SHP77 (cell line): ENCODE measurements around the gene ARHGAP26.
A peak's percentile ranks its signal among the peaks of the same experiment; 100 is the strongest.

ENCODE experiments used
- DNase-seq, 2 experiments: peaks; one replicate each; lab custom pipeline; 2025; lab: John Stamatoyannopoulos, UW

The ARHGAP26 gene

GRCh38 chr5:143017541-143017940 is 247.4 kb downstream of the ARHGAP26 start:
- DNase-seq: no peak

- DNase-seq: no peak
Measured at GRCh38 chr5:143017992-143018391, 247.8 kb downstream of the ARHGAP26 start.

GRCh38 chr5:143019157-143019556 is 249.0 kb downstream of the ARHGAP26 start:
- no peak for DNase-seq

DNA sequence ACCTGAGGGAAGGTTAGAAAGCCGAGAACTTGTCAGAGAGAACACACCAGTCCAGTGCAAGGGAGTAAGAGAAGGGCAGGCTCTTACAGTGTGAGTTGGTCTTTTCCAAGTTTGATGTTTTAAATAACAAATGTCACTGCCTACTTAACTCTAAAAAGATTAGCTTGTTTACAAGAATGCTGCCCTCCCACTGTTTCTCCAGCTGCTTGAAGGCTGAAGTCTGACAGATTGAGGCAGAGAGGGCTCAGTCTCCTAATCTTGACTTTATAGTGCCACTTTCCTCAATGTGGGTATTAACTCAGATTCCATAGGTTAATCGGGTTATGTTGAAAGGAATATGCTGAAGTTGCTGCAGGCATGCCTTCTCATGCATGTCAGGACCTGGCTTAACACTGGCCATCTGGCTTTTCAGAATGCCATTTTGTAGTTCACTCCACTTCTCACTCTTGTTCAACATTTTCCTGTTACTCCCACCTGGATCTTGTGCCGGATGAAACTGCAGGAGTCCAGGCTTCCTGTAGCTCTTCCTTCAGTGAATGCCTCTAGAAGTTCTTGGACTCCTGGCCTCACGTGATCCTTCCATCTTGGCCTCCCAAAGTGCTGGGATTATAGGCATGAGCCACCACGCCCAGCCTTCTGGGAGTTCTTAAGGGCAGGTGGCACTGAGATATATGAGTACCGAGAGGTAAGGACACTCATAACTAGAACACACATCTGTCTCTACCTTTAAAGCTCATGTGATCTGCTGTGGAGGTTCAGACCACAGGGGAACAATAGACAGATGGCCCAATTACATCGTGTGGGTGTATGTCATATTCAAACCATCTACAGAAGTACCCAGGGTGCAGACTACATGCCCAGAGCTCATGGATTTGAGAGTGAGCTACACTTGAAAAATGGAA is 249.7 kb downstream of the ARHGAP26 start:
- peak; percentile 19 to 45 for DNase-seq

- no peak for DNase-seq
Measured at GRCh38 chr5:143021595-143021994, 251.4 kb downstream of the ARHGAP26 start.

DNA sequence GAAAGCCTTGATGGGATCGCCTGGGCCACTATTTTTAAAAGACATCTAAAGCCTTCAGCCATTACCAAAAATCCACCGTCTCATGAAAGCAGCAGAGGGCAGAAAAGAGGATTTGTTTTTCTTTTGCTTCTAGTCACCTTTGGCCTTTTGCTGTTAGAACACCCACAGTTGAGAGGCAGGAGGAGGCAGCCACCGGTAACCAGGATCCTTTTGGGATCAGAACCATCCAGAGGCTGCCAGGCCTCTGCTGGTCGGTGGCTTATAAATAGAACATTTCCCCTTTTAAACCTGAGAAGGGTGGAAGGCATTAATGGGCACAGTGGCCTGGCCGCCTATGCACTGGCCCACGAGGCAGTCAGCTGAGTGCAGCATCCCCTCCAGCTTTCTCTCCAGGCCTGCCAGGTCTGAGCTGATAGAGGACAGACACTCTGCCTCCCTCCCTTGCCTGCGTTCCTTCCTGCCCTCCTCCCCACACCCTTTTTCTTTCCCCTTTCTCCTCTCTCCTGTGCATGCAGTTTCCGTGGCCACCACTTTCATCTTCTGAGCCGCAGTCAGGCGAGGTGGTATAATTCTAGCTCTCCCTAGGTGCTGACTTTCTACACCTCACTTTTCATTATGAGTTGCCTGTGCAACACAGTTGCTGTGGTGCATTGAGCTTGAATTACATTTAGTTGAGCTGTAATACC is 253.4 kb downstream of the ARHGAP26 start:
- DNase-seq: peak in 1 of 2 experiments; percentile 45

DNA sequence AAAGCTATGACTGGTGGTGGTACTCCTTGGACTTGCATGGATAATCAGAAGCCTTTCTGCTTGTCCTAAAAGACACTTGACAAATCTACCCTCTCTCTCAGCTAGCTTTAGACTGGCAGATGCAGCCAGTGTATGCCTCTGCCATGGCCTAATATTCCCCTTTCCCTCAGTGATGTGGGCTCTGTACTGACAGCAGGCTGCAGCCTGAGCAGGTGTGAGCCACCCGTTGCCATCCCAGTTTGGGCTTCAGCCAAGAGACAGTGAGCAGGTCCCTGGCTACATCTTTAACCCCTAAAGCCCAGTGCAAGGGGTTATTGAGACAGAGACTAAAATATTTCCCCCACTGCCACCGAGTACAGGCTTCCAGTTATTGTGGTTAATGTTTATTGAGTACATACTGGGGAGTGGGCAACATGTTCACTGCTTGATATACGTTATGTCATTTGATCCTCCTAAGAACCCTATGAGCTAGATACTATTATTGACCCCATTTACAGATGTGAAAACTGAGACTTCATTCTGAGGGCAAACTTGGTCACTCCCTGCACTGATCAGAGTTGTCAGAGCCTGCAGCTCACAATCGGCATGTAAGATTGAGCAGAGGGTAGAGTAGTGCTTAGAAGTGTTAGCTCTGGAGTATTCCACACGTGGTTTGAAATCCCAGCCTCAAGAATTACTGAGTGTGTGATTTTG is 254.2 kb downstream of the ARHGAP26 start:
- peak; percentile 90 to 94 for DNase-seq

DNA sequence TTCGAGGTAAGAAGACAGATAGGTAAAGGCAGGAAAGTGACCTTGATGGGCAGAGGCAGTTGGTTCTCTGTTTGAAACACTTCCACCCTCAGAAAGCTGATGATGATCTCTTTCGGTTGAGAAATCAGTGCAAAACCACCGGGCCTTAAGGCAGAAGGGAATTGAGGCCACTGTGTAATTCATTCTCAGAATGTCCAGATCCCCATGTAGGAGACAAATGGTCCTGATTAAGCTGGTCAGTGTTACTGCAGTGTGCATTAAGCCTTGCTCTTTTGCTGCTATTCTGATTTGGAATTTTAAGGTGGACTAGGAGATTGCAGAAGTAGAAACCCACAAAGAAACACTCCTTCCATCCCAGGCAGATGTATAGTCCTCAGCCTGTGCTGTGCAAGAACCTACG is 255.2 kb downstream of the ARHGAP26 start:
- DNase-seq: no peak

GRCh38 chr5:143025971-143026370 is 255.8 kb downstream of the ARHGAP26 start:
- peak; percentile 25 to 72 for DNase-seq

DNA sequence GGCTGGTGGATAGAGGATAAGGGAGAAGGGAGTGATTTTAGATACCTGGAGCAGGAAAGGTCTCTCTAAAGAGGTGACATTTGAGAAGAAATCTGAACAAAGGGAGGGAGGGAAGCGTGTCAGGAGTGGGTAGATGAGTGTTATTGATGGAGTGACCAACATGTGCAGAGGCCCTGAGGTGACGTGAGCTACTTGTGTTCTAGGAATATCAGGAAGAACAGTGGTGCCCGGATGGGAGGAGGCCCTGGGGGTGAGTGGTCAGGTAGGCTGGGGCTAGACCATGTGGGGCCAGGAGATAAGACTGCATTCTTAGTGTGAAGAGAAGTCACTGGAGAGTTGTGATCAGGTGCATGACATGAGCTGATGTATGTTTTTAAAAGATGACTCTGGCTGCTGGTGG is 256.2 kb downstream of the ARHGAP26 start:
- DNase-seq: peak; percentile 90

DNA sequence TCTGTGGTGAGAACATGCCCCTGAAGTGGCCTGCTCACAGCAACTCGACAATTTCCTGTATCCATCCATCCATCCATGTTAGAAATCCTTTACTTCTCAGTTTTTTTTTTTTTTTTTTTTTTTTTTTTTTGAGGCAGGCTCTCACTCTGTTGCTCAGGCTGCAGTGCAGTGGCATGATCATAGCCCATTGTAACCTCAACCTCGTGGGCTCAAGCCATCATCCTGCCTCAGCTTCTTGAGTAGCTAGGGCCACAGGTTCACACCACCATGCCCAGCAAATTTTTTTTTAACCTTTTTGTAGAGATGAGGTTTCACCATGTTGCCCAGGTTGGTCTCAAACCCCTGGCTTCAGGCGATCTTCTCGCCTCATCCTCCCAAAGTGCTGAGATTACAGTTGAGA is 259.1 kb downstream of the ARHGAP26 start:
- no peak for DNase-seq

- DNase-seq: no peak
Measured at GRCh38 chr5:143030349-143030748, 260.2 kb downstream of the ARHGAP26 start.

DNA sequence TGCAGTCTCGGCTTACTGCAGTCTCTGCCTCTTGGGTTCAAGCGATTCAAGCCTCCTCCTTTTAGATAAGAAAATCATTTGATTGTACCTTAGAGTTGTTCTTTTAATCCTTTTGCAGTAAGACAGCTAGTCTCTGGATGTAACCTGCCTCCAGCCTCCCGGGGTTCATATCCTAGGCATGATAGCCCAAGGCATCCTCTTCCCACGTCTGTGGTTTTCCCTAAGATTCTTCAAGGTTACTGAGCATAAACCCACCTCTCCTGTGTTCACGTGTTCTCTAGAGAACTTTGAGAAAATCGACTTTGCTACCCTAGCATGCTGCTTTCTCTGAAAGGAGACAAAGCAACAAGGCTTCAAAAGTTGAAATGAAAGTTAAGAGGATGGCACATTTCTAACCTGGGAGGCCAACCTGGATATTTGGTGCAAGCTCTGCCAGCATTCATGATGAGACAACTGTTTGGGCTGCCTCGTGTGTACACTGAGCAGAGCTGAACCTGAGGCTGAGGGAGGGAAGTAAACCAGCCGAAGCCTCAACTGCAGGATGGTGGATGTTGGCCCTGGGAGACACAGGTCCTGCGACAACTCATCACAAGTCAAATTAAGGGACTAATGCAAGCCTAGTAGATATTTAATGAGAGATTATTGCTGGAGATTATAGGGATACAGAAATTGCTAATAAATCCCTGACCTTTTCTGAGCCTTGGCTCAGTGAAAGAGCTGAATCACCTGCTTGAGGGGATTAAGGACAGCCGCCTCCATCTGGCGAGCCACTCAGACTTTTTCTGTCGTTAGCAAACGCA is 261.8 kb downstream of the ARHGAP26 start:
- peak; percentile 65 to 69 for DNase-seq

DNA sequence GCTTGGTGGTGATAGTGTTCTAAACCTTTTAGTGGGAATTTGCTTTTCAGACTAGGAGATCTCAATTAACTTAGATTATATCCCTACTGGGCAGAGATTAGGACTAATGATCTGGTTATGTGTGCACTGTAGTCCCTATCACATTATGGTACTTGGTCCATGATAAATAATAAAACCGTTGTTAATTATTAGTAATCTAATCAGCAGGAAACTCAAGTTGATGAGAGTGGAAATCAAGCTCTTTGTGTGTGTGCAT is 262.3 kb downstream of the ARHGAP26 start:
- DNase-seq: no peak

DNA sequence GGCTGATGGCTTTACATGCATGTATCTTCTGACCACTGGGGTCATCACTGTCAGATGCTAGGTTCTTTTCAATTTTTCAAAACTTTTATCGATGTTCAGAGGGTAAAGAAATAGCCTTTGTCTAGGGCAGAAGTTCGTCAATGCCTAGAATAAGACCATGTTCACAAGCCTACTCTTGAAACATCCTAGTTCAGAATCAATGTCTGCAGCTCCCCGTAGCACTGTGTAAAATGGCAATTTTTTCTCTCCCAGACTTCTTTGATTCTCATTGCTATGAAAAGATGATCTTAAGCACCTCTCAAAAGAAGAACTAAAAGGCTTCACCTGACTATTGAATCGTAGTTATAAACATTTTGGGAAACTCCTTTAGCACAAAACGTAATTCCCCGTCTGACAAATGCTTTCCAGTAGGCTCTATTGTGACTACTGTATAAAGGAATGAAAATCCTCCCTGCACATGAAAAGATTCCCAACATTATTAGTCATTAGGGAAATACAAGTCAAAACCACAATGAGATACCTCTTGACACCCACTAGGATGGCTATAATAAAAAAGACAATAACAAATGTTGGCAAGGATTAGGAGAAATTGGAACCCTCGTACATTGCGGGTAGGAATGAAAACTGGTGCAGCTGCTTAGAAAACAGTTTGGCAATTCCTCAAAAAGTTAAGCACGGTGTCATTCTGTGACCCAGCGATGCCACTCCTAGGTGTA is 263.5 kb downstream of the ARHGAP26 start:
- no peak for DNase-seq

GRCh38 chr5:143036146-143036927 is 266.2 kb downstream of the ARHGAP26 start:
- no peak for DNase-seq

DNA sequence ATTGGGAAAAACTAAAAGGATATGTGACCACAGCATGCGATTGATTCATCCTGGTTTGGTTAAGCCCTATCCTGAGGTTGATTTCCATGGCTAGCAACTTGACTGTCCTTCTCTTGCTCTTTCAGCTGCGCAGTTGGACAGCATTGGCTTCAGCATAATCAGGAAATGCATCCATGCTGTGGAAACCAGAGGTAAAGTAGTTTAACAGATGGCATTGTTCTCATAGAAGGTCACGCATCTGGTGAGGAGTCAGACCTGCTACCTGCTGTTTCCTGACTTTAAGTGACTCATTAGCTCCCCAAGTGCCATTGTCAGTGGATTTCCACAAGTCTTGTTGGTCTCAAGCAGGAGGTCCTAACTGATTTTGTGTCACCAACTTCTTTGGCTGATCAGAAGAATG is 266.9 kb downstream of the ARHGAP26 start:
- DNase-seq: no peak

DNA sequence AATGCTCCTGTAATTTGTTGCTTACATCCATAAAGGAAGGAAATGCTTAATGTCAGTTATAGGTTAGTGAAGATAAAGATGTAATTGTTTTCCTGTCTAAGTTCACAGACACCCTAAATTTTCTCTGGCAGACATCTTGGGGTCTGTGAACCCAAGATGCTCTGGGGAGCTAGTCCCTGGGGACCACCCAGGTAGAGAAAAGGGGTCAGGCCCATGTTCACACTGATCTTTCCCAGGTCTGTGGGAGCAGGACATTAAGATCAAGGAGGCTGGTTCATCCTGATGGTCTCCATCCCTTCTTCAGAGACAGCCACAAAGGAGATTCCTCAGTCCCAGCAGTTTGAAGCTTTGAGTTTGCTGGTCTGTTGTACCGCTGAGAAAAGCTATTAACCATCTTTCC is 267.5 kb downstream of the ARHGAP26 start:
- no peak for DNase-seq

DNA sequence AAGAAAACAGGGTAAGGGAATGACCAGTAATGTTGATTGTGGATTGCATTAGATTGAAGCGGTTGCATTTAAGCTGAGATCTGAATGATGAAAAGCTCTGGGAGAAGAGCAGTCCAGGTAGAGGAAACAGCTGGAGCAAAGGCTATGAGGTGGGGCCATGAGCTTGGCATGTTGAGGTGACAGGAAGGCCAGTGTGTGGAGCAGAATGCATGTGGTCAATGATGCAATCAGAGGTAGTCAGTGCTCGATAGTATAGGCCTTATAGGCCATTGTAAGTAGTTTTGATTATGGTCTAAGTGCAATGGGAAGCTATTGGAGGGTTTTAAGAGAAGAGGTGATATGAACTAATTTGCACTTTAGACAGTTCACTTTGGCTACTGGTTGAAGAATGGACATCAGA is 270.4 kb downstream of the ARHGAP26 start:
- DNase-seq: no peak

GRCh38 chr5:143041461-143041860 is 271.3 kb downstream of the ARHGAP26 start:
- DNase-seq: no peak
